H1 (cell line): ENCODE measurements around the gene RBP5. TPM values are rescaled to one million over a fixed set of nuclear protein-coding genes. Genes with fewer than 3 reads are reported as not detected.

Experiments
- CTCF ChIA-PET: fragments of 300-600 bp; sonication (Branson Sonifier 250); formaldehyde crosslinking; loops from one replicate; lab custom pipeline; 2021; ENCODE audit not compliant: partially characterized antibody; lab: Charles Lee
- POLR2A ChIA-PET: fragments of 300-600 bp; sonication (Branson Sonifier 250); formaldehyde crosslinking; loops from one replicate; lab custom pipeline; 2021; ENCODE audit warnings: inconsistent platforms; ENCODE audit not compliant: partially characterized antibody; lab: Charles Lee
- DNase-seq, 2 experiments: peaks; one replicate each; pipeline versions ENCODE4 v3.0.0 to v3.0.0-alpha.2; 2010 to 2022; ENCODE audit warnings: low spot score in 2 of 2, low read depth in 1 of 2, mixed read lengths in 1 of 2
- FAIRE-seq: peaks from 2 replicates; lab custom pipeline; 2011; peaks lifted over from hg19 to GRCh38; lab: Jason Lieb, UNC
- H2AFZ ChIP-seq: 2 replicates; pipeline ENCODE4 v1.8.1; 2012; ENCODE audit warnings: low read length, inconsistent platforms
- H2AK5ac ChIP-seq: 2 replicates; pipeline ENCODE4 v1.6.1; 2013; ENCODE audit warnings: low read depth, low read length
- H2BK120ac ChIP-seq: replicated peaks from 2 replicates; pipeline ENCODE3; 2013; ENCODE audit warnings: low read depth, low read length, inconsistent platforms
- H2BK12ac ChIP-seq: 2 replicates; pipeline ENCODE4 v1.6.1; 2013; ENCODE audit warnings: low read depth, low read length
- H2BK15ac ChIP-seq: 2 replicates; pipeline ENCODE4 v1.6.1; 2013; ENCODE audit warnings: low read length
- H2BK20ac ChIP-seq: 2 replicates; pipeline ENCODE4 v1.6.1; 2013; ENCODE audit warnings: low read length
- H2BK5ac ChIP-seq: 2 replicates; pipeline ENCODE4 v1.6.1; 2013; ENCODE audit warnings: low read depth, low read length
- H3K14ac ChIP-seq: 2 replicates; pipeline ENCODE4 v1.6.1; 2013; ENCODE audit warnings: inconsistent platforms; ENCODE audit not compliant: insufficient read length
- H3K18ac ChIP-seq: 2 replicates; pipeline ENCODE4 v1.6.1; 2013; ENCODE audit warnings: low read length; ENCODE audit errors: extremely low read depth
- H3K23ac ChIP-seq: 2 replicates; pipeline ENCODE4 v1.6.1; 2013; ENCODE audit warnings: inconsistent platforms; ENCODE audit not compliant: insufficient read length
- H3K23me2 ChIP-seq: 2 replicates; pipeline ENCODE4 v1.6.1; 2013; ENCODE audit warnings: low read depth, low read length
- H3K27ac ChIP-seq: 2 replicates; pipeline ENCODE4 v1.6.1; 2011; ENCODE audit warnings: low read depth, low read length, inconsistent platforms
- H3K27me3 ChIP-seq, 4 experiments: replicated peaks in 1 of 4; 1 replicate in 1 of 4; 2 replicates in 3 of 4; pipeline versions ENCODE4 v1.6.1 to v1.8.1; 2011 to 2013; ENCODE audit warnings: low read length in 3 of 4, mild to moderate bottlenecking in 3 of 4, inconsistent platforms in 2 of 4, mixed read lengths in 2 of 4, moderate library complexity in 1 of 4; ENCODE audit not compliant: control insufficient read depth in 3 of 4, insufficient read depth in 3 of 4; ENCODE audit errors: extremely low read depth in 1 of 4
- H3K36me3 ChIP-seq, 4 experiments: 2 replicates each; pipeline versions ENCODE4 v1.6.1 to v1.8.1; 2011 to 2013; ENCODE audit warnings: mild to moderate bottlenecking in 4 of 4, low read length in 3 of 4, moderate library complexity in 2 of 4, control low read depth in 1 of 4, inconsistent platforms in 1 of 4; ENCODE audit not compliant: insufficient read depth in 4 of 4, control insufficient read depth in 2 of 4
- H3K4ac ChIP-seq: replicated peaks from 2 replicates; pipeline ENCODE3; 2013; ENCODE audit warnings: low read length, low read depth, mixed read lengths, inconsistent platforms; ENCODE audit not compliant: insufficient read length
- H3K4me1 ChIP-seq, 4 experiments: replicated peaks in 1 of 4; 1 replicate in 1 of 4; 2 replicates in 3 of 4; pipeline versions ENCODE4 v1.6.1 to v1.8.1; 2011 to 2013; ENCODE audit warnings: low read length in 3 of 4, inconsistent platforms in 2 of 4, mixed read lengths in 1 of 4; ENCODE audit not compliant: insufficient read depth in 4 of 4, control insufficient read depth in 3 of 4
- H3K4me2 ChIP-seq, 2 experiments: 2 replicates each; pipeline versions ENCODE4 v1.6.1 to v1.8.1; 2011 to 2013; ENCODE audit warnings: low read depth in 2 of 2, low read length in 2 of 2, control low read depth in 1 of 2, inconsistent platforms in 1 of 2, mild to moderate bottlenecking in 1 of 2; ENCODE audit not compliant: insufficient read depth in 1 of 2
- H3K4me3 ChIP-seq, 4 experiments: fragments of 200-600, 300-600 bp in 1 of 4; sonication (generic), shearing (Covaris generic), sonication (Bioruptor Twin) in 1 of 4; 2 replicates each; pipeline versions ENCODE4 v1.5.1 to v1.8.1; 2011 to 2016; ENCODE audit warnings: low read length in 4 of 4, low read depth in 3 of 4, control low read depth in 2 of 4, inconsistent platforms in 2 of 4, mild to moderate bottlenecking in 2 of 4, mixed read lengths in 1 of 4, moderate library complexity in 1 of 4; ENCODE audit not compliant: insufficient read depth in 2 of 4; ENCODE audit errors: extremely low read depth in 1 of 4
- H3K56ac ChIP-seq: replicated peaks from 2 replicates; pipeline ENCODE3; 2013; ENCODE audit warnings: low read depth, mild to moderate bottlenecking, mixed read lengths, low read length, inconsistent platforms; ENCODE audit not compliant: insufficient read length
- H3K79me1 ChIP-seq: 2 replicates; pipeline ENCODE4 v1.6.1; 2013; ENCODE audit warnings: low read depth, low read length, control low read depth
- H3K79me2 ChIP-seq, 2 experiments: 2 replicates each; pipeline versions ENCODE4 v1.6.1 to v1.8.1; 2012 to 2013; ENCODE audit warnings: low read length in 2 of 2, mild to moderate bottlenecking in 2 of 2, inconsistent platforms in 1 of 2; ENCODE audit not compliant: insufficient read depth in 2 of 2, control insufficient read depth in 1 of 2
- H3K9ac ChIP-seq, 4 experiments: replicated peaks in 1 of 4; 1 replicate in 1 of 4; 2 replicates in 3 of 4; pipeline versions ENCODE4 v1.6.1 to v1.8.1; 2011 to 2013; ENCODE audit warnings: low read depth in 3 of 4, low read length in 3 of 4, control low read depth in 2 of 4, mild to moderate bottlenecking in 2 of 4, moderate library complexity in 2 of 4, inconsistent platforms in 1 of 4; ENCODE audit errors: extremely low read depth in 1 of 4
- H3K9me3 ChIP-seq, 2 experiments: 2 replicates each; pipeline versions ENCODE4 v1.6.1 to v1.8.1; 2012 to 2013; ENCODE audit warnings: mild to moderate bottlenecking in 2 of 2, moderate library complexity in 2 of 2, control low read depth in 1 of 2, inconsistent platforms in 1 of 2, low read depth in 1 of 2, low read length in 1 of 2, mixed read lengths in 1 of 2; ENCODE audit not compliant: insufficient read depth in 2 of 2
- H4K20me1 ChIP-seq, 2 experiments: replicated peaks in 1 of 2; 2 replicates each; pipeline versions ENCODE3 to v1.8.1; 2011 to 2013; ENCODE audit warnings: inconsistent platforms in 2 of 2, low read length in 2 of 2, mild to moderate bottlenecking in 1 of 2; ENCODE audit not compliant: insufficient read depth in 2 of 2, control insufficient read depth in 1 of 2
- H4K5ac ChIP-seq: 2 replicates; pipeline ENCODE4 v1.6.1; 2013; ENCODE audit warnings: low read length, low read depth, mixed read lengths, inconsistent platforms; ENCODE audit not compliant: insufficient read length
- H4K8ac ChIP-seq: 2 replicates; pipeline ENCODE4 v1.8.0; 2013; ENCODE audit warnings: mild to moderate bottlenecking, moderate library complexity, low read length, inconsistent platforms; ENCODE audit not compliant: insufficient read depth; ENCODE audit errors: extremely low read depth
- H4K91ac ChIP-seq: replicated peaks from 2 replicates; pipeline ENCODE3; 2013; ENCODE audit warnings: low read length, mixed read lengths, inconsistent platforms; ENCODE audit not compliant: insufficient read length
- KDM4A ChIP-seq: IDR thresholded peaks from one replicate; pipeline ENCODE4 v1.7.1; 2012; ENCODE audit warnings: low read depth, mild to moderate bottlenecking, moderate library complexity, low read length, inconsistent platforms; ENCODE audit not compliant: severe bottlenecking
- PHF8 ChIP-seq: fragments of 200-600 bp; sonication (generic); conservative IDR thresholded peaks from 2 replicates; pipeline ENCODE4 v1.7.1; 2012; ENCODE audit warnings: low read depth, mild to moderate bottlenecking, inconsistent platforms, low read length, moderate library complexity
- POLR2AphosphoS5 ChIP-seq: IDR thresholded peaks from 2 replicates; pipeline ENCODE4 v1.6.1; 2011; ENCODE audit warnings: low read depth, low read length
- POU5F1 ChIP-seq: IDR thresholded peaks from 2 replicates; pipeline ENCODE4 v1.6.1; 2011; ENCODE audit warnings: low read depth, mild to moderate bottlenecking, low read length, moderate library complexity
- RBBP5 ChIP-seq: IDR thresholded peaks from 2 replicates; pipeline ENCODE4 v1.7.1; 2012; ENCODE audit warnings: low read depth, mild to moderate bottlenecking, inconsistent platforms, low read length, moderate library complexity, borderline replicate concordance
- RXRA ChIP-seq: IDR thresholded peaks from 2 replicates; pipeline ENCODE4 v1.6.1; 2011; ENCODE audit warnings: low read depth, mild to moderate bottlenecking, low read length, moderate library complexity; ENCODE audit not compliant: insufficient read depth
- SIN3A ChIP-seq, 2 experiments: IDR thresholded peaks in 1 of 2; conservative IDR thresholded peaks in 1 of 2; 2 replicates each; pipeline ENCODE4 v1.6.1; 2011 to 2012; ENCODE audit warnings: low read length in 2 of 2, improper control_type of control experiment in 1 of 2, low read depth in 1 of 2, mild to moderate bottlenecking in 1 of 2
- WGBS, 2 experiments: shearing (Covaris generic) in 1 of 2; methylation state at CpG; one replicate each; pipeline versions ENCODE4 v1.1.6 to v1.1.7; 2013 to 2015; ENCODE audit warnings: low lambda C conversion rate in 2 of 2, mixed read lengths in 2 of 2, inconsistent platforms in 1 of 2, low coverage in 1 of 2, missing lambda C conversion rate in 1 of 2; ENCODE audit not compliant: insufficient replicate concordance in 2 of 2, insufficient coverage in 1 of 2, insufficient read length in 1 of 2; ENCODE audit errors: extremely low coverage in 1 of 2, missing lambda C conversion rate in 1 of 2; 5-methylcytosine and 5-hydroxymethylcytosine counted together
- polyA plus RNA-seq, 7 experiments: library from polyadenylated mRNA; depleted of rRNA in 3 of 7; stranded (reverse) in 5 of 7; unstranded in 2 of 7; fragments of >200 nt in 5 of 7; fragments of 200-250 nt in 2 of 7; gene quantifications; 1 replicate in 5 of 7; 2 replicates in 1 of 7; 4 replicates in 1 of 7; pipeline versions ENCODE4 v1.2.1 to v1.2.3, GENCODE V29; 2011 to 2013; ENCODE audit warnings: missing spikeins in 2 of 7, mixed read lengths in 2 of 7
- total RNA-seq: library from RNA; stranded (reverse); fragmentation: NEBNext Ultra II Directional; extraction: Animal tissue kit (Norgen Biotek cat#: 25700); gene quantifications from 2 replicates; pipeline ENCODE4 v1.2.1, GENCODE V29; 2021

Gene RBP5
- total and polyA plus RNA-seq, 2 of the 8 experiments (the other 6 are each of a cell fraction or from before 2014, with no cell fraction given): 1.2 to 1.9 TPM

DNA sequence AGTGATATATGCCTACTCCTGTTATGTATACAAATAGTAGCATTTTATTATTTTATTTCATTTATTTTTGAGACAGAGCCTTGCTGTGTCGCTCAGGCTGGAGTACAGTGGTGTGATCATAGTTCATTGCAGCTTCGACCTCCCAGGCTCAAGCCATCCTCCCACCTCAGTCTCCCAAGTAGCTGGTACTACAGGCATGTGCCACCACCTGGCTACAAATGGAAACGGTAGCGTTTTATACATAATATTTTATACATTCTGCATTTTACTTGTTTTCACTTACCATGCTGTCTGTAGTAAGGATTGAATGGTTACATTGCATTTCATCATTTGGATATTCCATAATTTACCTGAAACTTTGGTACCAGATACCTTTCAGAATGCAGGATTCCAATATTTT lies 50.5 kb downstream of the RBP5 start:
- DNase-seq (no peak), FAIRE-seq (no peak)
- Histone ChIP-seq H4K20me1 (peaks cover 0 to 2% of the 10 kb centered on the region in 2 experiments), H3K23me2 (peaks cover 2% of the 10 kb centered on the region; the same call in 1 of the 2 replicates), H3K14ac (no peak overlapping the region), H3K4me1 (no peaks in the 10 kb centered on the region), H2AK5ac (no peak overlapping the region), H3K79me1 (no peaks in the 10 kb centered on the region), H4K8ac (no peak overlapping the region), H2BK12ac (no peak overlapping the region), H3K9me3 (peaks cover 0 to 1% of the 10 kb centered on the region in 2 experiments; a peak in 1 of 4 replicates), H3K4me3 (no peak overlapping the region), H3K27me3 (no peaks in the 10 kb centered on the region), H3K23ac (no peak overlapping the region), H3K9ac (no peak overlapping the region), H3K18ac (no peak overlapping the region), H2AFZ (no peak overlapping the region), H3K4ac (no peak overlapping the region), H2BK20ac (no peak overlapping the region), H3K56ac (no peak overlapping the region), H3K4me2 (no peak overlapping the region), H4K91ac (no peak overlapping the region), H2BK15ac (no peak overlapping the region), H3K79me2 (no peaks in the 10 kb centered on the region), H3K27ac (no peak overlapping the region), H2BK120ac (no peak overlapping the region), H2BK5ac (no peak overlapping the region), H3K36me3 (peaks cover 0 to 2% (median 0%) of the 10 kb centered on the region in 4 experiments; a peak in 1 of 8 replicates), H4K5ac (no peak overlapping the region)
- CTCF ChIA-PET: interaction anchor here (1.5 to 2.1 kb wide), 2 partner anchors 10 to 24 kb away, joined by 4 to 7 read pairs; no protein-coding TSS in a partner anchor
- TF ChIP-seq KDM4A (no peak), SIN3A (conservative IDR thresholded peaks at IDR 0.05 in 1 of 2, IDR thresholded peaks at IDR 0.05 in 1 of 2; ENCODE audit: low read depth in 1 of 2, low read length in 2 of 2) (no peak), PHF8 (no peak), RXRA (no peak), POLR2AphosphoS5 (no peak), RBBP5 (no peak), POU5F1 (no peak)
- WGBS, 2 experiments: 83% methylated on average over 4 of the region's 4 CpGs; no CpG with 5 or more reads in 1 of the 2 experiments
- POLR2A ChIA-PET: no interaction called here
